OCI-LY7 (cell line): Measurements from ENCODE around the gene TMED5. TPM values are rescaled to one million over a fixed set of nuclear protein-coding genes. Genes with fewer than 3 reads are reported as not detected.
A peak's percentile ranks its signal among the peaks of the same experiment; 100 is the strongest.
"Not testable (repeated sequence)": the region's sequence is repeated elsewhere in the genome, so short reads cannot be mapped to it uniquely, and the experiment has no call there.

Source experiments
- BruUV-seq: library from RNA; stranded (reverse); fragments of 400-500 nt; replicated peaks from 2 replicates; lab custom pipeline; 2021; lab: Mats Ljungman, UMichigan
- CTCF ChIA-PET: fragments of 300-600 bp; sonication (Branson Sonifier 250); formaldehyde crosslinking; loops from one replicate; lab custom pipeline; 2022; ENCODE audit warnings: antibody characterized with exemption; ENCODE audit not compliant: unreplicated experiment; lab: Charles Lee
- POLR2A ChIA-PET: fragments of 300-600 bp; sonication (Branson Sonifier 250); formaldehyde crosslinking; loops from one replicate; lab custom pipeline; 2022; ENCODE audit warnings: antibody characterized with exemption; lab: Charles Lee
- DNase-seq: peaks from one replicate; pipeline ENCODE4 v3.0.0-alpha.2; 2015; ENCODE audit warnings: low spot score
- H2AFZ ChIP-seq: fragments of 200-600 bp; sonication (generic), shearing (Covaris generic); 2 replicates; pipeline ENCODE4 v1.6.1; 2014; ENCODE audit warnings: mild to moderate bottlenecking, antibody characterized with exemption, low read length, moderate library complexity
- H3K27ac ChIP-seq: fragments of 200-600 bp; sonication (generic); 2 replicates; pipeline ENCODE4 v1.5.1; 2014; ENCODE audit warnings: mixed run types, low read depth, mild to moderate bottlenecking, moderate library complexity, low read length, inconsistent platforms; ENCODE audit not compliant: poor library complexity, severe bottlenecking
- H3K36me3 ChIP-seq: fragments of 200-600 bp; sonication (generic); 2 replicates; pipeline ENCODE4 v1.6.1; 2014; ENCODE audit warnings: mild to moderate bottlenecking, antibody characterized with exemption, low read length, moderate library complexity, mixed read lengths; ENCODE audit not compliant: insufficient read depth
- H3K4me1 ChIP-seq: fragments of 200-600 bp; sonication (generic); 2 replicates; pipeline ENCODE4 v1.5.1; 2014; ENCODE audit warnings: mild to moderate bottlenecking, low read length; ENCODE audit not compliant: insufficient read depth, poor library complexity, severe bottlenecking
- H3K4me2 ChIP-seq: fragments of 200-600 bp; sonication (generic); 2 replicates; pipeline ENCODE4 v1.6.1; 2014; ENCODE audit warnings: mild to moderate bottlenecking, low read length
- H3K4me3 ChIP-seq: fragments of 200-600 bp; sonication (generic); 2 replicates; pipeline ENCODE4 v1.5.1; 2014; ENCODE audit warnings: mild to moderate bottlenecking, low read depth, low read length; ENCODE audit not compliant: poor library complexity, severe bottlenecking
- H3K79me2 ChIP-seq: fragments of 200-600 bp; sonication (generic); 2 replicates; pipeline ENCODE4 v1.6.1; 2016; ENCODE audit warnings: low read depth, mild to moderate bottlenecking, low read length, moderate library complexity, mixed read lengths; ENCODE audit not compliant: insufficient read depth
- H3K9me2 ChIP-seq: fragments of 200-600 bp; sonication (generic); 2 replicates; pipeline ENCODE4 v1.6.1; 2016; ENCODE audit warnings: mild to moderate bottlenecking, low read length, mixed read lengths; ENCODE audit not compliant: insufficient read depth
- H3K9me3 ChIP-seq: fragments of 200-600 bp; sonication (generic); 2 replicates; pipeline ENCODE4 v1.6.1; 2014; ENCODE audit warnings: mild to moderate bottlenecking, mixed run types, low read length, mixed read lengths
- H4K20me1 ChIP-seq: fragments of 200-600 bp; sonication (generic); 2 replicates; pipeline ENCODE4 v1.6.1; 2014; ENCODE audit warnings: mild to moderate bottlenecking, antibody characterized with exemption, low read length, moderate library complexity, mixed read lengths; ENCODE audit not compliant: insufficient read depth
- EZH2phosphoT487 ChIP-seq: fragments of 200-600 bp; sonication (generic); IDR thresholded peaks from 2 replicates; pipeline ENCODE4 v1.6.1; 2018; ENCODE audit warnings: low read depth, borderline replicate concordance, mild to moderate bottlenecking, mixed run types, antibody characterized with exemption, low read length, moderate library complexity, mixed read lengths
- intact Hi-C: fragments of 100-400 bp; cut with micrococcal nuclease; formaldehyde crosslinking; loops from one replicate; pipeline ENCODE4 v1.10.0; 2022; ENCODE audit not compliant: unreplicated experiment
- total RNA-seq, 2 experiments: library from RNA; depleted of rRNA in 1 of 2; stranded (reverse); fragments of >200 nt in 1 of 2; shearing (Covaris generic) in 1 of 2; gene quantifications; 2 replicates each; pipeline ENCODE4 v1.2.3, GENCODE V29; 2014 to 2022
- TF ChIP-seq, protein P1 (sequence below): fragments of 200-600 bp; sonication (generic); conservative IDR thresholded peaks from 2 replicates; pipeline ENCODE4 v1.5.1; 2014; ENCODE audit warnings: mild to moderate bottlenecking, antibody characterized with exemption, low read length, moderate library complexity, mixed read lengths

TMED5 gene
- total RNA-seq, 2 experiments from 2014 or later: 40.3 to 49.1 TPM

DNA sequence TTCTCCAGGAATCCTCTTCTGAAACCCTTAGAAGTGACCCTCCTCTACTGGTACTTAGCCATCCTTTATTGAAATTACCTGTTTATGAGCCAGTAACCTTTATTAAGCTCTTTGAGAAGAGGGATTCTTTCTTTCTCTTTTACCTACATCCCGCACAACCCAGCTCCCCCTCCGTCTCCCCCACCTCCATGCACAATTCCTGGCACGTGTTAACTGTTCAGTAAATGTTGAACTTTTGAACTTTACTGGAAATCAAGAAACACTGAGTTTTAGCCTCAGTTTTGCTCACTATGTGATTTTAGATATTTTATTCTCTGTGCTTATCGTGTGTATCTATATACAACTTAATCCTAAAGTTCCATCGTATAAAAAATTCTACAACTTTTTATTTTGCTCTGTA, 1.8 kb downstream of the TMED5 start:
- H2AFZ ChIP-seq: no peak overlapping the region
- H3K27ac ChIP-seq: peak overlapping the region; percentile 90
- peak overlapping the region; percentile 88 for H3K4me2 ChIP-seq
- H3K9me2 ChIP-seq: no peaks in the 10 kb centered on the region
- POLR2A ChIA-PET: interaction anchor here (0.6 to 0.7 kb wide), 2 partner anchors 21 to 486 kb away, joined by 3 read pairs; no protein-coding TSS in a partner anchor
- DNase-seq: no peak
- peaks cover 64% of the 10 kb centered on the region for H3K36me3 ChIP-seq
- intact Hi-C loops: loop anchor here (10.0 kb wide), 1 partner anchor 94 kb away; no protein-coding TSS in a partner anchor
- BruUV-seq: no TSS peak
- H3K4me3 ChIP-seq: peak overlapping the region; percentile 79
- peaks cover 90% of the 10 kb centered on the region for H3K79me2 ChIP-seq
- CTCF ChIA-PET: no interaction called here
- H3K9me3 ChIP-seq: no peaks in the 10 kb centered on the region
- no peak for TF ChIP-seq EZH2phosphoT487
- TF ChIP-seq, protein P1, sequence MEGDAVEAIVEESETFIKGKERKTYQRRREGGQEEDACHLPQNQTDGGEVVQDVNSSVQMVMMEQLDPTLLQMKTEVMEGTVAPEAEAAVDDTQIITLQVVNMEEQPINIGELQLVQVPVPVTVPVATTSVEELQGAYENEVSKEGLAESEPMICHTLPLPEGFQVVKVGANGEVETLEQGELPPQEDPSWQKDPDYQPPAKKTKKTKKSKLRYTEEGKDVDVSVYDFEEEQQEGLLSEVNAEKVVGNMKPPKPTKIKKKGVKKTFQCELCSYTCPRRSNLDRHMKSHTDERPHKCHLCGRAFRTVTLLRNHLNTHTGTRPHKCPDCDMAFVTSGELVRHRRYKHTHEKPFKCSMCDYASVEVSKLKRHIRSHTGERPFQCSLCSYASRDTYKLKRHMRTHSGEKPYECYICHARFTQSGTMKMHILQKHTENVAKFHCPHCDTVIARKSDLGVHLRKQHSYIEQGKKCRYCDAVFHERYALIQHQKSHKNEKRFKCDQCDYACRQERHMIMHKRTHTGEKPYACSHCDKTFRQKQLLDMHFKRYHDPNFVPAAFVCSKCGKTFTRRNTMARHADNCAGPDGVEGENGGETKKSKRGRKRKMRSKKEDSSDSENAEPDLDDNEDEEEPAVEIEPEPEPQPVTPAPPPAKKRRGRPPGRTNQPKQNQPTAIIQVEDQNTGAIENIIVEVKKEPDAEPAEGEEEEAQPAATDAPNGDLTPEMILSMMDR: no peak
- H3K4me1 ChIP-seq: peaks cover 37% of the 10 kb centered on the region
- peaks cover 25% of the 10 kb centered on the region for H4K20me1 ChIP-seq

DNA sequence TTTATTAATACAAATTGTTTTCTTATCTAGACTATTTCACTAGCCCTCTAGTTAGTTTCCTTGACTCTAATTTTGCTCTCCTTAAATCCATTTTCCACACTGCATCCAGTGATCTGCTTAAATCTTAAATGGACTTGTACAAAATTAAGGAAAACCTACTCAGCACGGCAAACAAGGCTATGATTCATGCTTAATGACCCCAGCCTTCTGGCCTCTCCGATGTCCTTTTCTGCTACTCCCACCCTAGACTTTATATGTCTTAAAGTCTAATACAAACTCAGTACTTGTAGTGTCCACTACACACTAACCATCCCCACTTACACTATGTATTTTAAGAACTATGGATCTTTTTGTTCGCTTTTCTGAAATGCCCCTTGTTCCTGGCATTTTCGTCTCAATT, 2.2 kb downstream of the TMED5 start:
- H2AFZ ChIP-seq: no peak overlapping the region
- ChIA-PET CTCF (no interaction called here), POLR2A (interaction anchor here (0.5 to 1.0 kb wide), 5 partner anchors 60 to 487 kb away, joined by 3 to 8 read pairs (median 3); no protein-coding TSS in a partner anchor)
- H3K9me2 ChIP-seq: no peaks in the 10 kb centered on the region
- DNase-seq: no peak
- no peaks in the 10 kb centered on the region for H3K9me3 ChIP-seq
- TF ChIP-seq, protein P1: no peak
- TF ChIP-seq EZH2phosphoT487: no peak
- H3K4me2 ChIP-seq: peak overlapping the region; percentile 88
- H3K27ac ChIP-seq: no peak overlapping the region
- BruUV-seq: no TSS peak
- H3K36me3 ChIP-seq: peaks cover 63% of the 10 kb centered on the region
- intact Hi-C loops: loop anchor here (10.0 kb wide), 1 partner anchor 93 kb away; no protein-coding TSS in a partner anchor
- peaks cover 90% of the 10 kb centered on the region for H3K79me2 ChIP-seq
- H3K4me1 ChIP-seq: peaks cover 33% of the 10 kb centered on the region
- H4K20me1 ChIP-seq: peaks cover 21% of the 10 kb centered on the region
- peak overlapping the region; percentile 79 for H3K4me3 ChIP-seq

DNA sequence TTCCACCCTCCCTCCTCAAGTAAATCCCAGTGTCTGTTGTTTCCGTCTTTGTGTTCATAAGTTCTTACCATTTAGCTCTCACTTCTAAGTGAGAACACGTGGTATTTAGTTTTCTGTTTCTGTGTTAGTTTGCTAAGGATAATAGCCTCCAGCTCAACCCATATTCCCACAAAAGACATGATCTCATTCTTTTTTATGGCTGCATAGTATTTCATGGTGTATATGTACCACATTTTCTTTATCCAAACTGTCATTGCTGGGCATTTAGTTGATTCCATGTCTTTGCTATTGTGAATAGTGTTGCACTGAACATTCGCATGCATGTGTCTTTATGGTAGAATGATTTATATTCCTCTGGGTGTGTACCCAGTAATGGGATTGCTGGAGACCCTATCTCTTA, 5.6 kb downstream of the TMED5 start:
- H3K9me3 ChIP-seq, BruUV-seq, CTCF ChIA-PET, H3K4me2 ChIP-seq, H2AFZ ChIP-seq, DNase-seq, H3K27ac ChIP-seq, H3K9me2 ChIP-seq, H3K4me3 ChIP-seq: not testable (repeated sequence)
- Histone ChIP-seq H4K20me1 (peaks cover 17% of the 10 kb centered on the region), H3K36me3 (peaks cover 85% of the 10 kb centered on the region), H3K79me2 (peaks cover 100% of the 10 kb centered on the region), H3K4me1 (peaks cover 19% of the 10 kb centered on the region)
- POLR2A ChIA-PET: interaction anchor here (2.5 kb wide), 1 partner anchor 10 kb away, joined by 6 read pairs; no protein-coding TSS in a partner anchor
- intact Hi-C loops: loop anchor here (10.0 kb wide), 1 partner anchor 90 kb away; no protein-coding TSS in a partner anchor
